Heart right ventricle (tissue), 16 donors: ENCODE results near the gene NR2F1-AS1. TPM values are rescaled to one million over a fixed set of nuclear protein-coding genes. Genes with fewer than 3 reads are reported as not detected.

Experiments
- ATAC-seq, 8 donors: fragments of 200-7000 bp; cut with Tn5 transposase; one replicate each; pipeline ENCODE4 v1.9.1; 2020; ENCODE audit warnings: mild to moderate bottlenecking in 8 of 8, moderate library complexity in 8 of 8, moderate number of reproducible peaks in 1 of 8
- DNase-seq, 2 donors: peaks; one replicate each; pipeline ENCODE4 v3.0.0-alpha.2; 2020
- H3K27ac ChIP-seq, 10 donors: fragments of 200-600 bp; sonication (generic) in 2 of 10; one replicate each; pipeline versions ENCODE4 v1.5.0 to v1.8.0; 2020 to 2022; ENCODE audit warnings: mild to moderate bottlenecking in 3 of 10
- H3K27me3 ChIP-seq, 7 donors: fragments of 200-600 bp; one replicate each; pipeline ENCODE4 v1.8.0; 2021 to 2022; ENCODE audit warnings: mild to moderate bottlenecking in 2 of 7
- H3K36me3 ChIP-seq, 9 donors: fragments of 200-600 bp; sonication (generic) in 1 of 9; one replicate each; pipeline versions ENCODE4 v1.5.0 to v1.8.0; 2020 to 2022; ENCODE audit warnings: mild to moderate bottlenecking in 2 of 9
- H3K4me1 ChIP-seq, 9 donors: fragments of 200-600 bp; sonication (generic) in 1 of 9; one replicate each; pipeline versions ENCODE4 v1.5.0 to v1.8.0; 2020 to 2022; ENCODE audit warnings: mild to moderate bottlenecking in 4 of 9
- H3K4me3 ChIP-seq, 10 donors: fragments of 200-600 bp; sonication (generic) in 2 of 10; one replicate each; pipeline versions ENCODE4 v1.5.0 to v1.8.0; 2020 to 2022; ENCODE audit warnings: mild to moderate bottlenecking in 7 of 10, moderate library complexity in 2 of 10
- H3K9me3 ChIP-seq, 11 donors: fragments of 200-600 bp in 10 of 11; sonication (generic) in 2 of 11; one replicate each; pipeline versions ENCODE4 v1.5.0 to v1.8.0; 2013 to 2022; ENCODE audit warnings: mild to moderate bottlenecking in 2 of 11, control low read depth in 1 of 11, moderate library complexity in 1 of 11
- CTCF ChIP-seq, 9 donors: fragments of 200-600 bp; sonication (generic) in 2 of 9; IDR thresholded peaks; one replicate each; pipeline versions ENCODE4 v1.5.0 to v1.8.0; 2021 to 2022; ENCODE audit warnings: antibody characterized with exemption in 9 of 9, mild to moderate bottlenecking in 5 of 9, moderate library complexity in 1 of 9
- WGBS, 2 donors: extraction: QIAGEN DNeasy Blood & Tissue Kit; methylation state at CpG; one replicate each; pipeline ENCODE4 v1.1.7; 2013; ENCODE audit warnings: inconsistent platforms in 1 of 2; 5-methylcytosine and 5-hydroxymethylcytosine counted together
- intact Hi-C, 10 donors: fragments of 100-400 bp; cut with DNase I; formaldehyde crosslinking; loops; one replicate each; pipeline versions ENCODE4 v1.11.1 to v1.14.2; 2022
- polyA plus RNA-seq, 2 donors: library from polyadenylated mRNA; stranded (reverse); fragments of 200-250 nt; gene quantifications; one replicate each; pipeline ENCODE4 v1.2.3, GENCODE V29; 2013
- total RNA-seq, 10 donors: library from RNA; stranded (reverse); fragmentation: NEBNext Ultra II Directional in 3 of 10; extraction: Animal tissue kit (Norgen Biotek cat#: 25700) in 3 of 10; gene quantifications; one replicate each; pipeline versions ENCODE4 v1.2.1 to v1.2.4, GENCODE V29; 2021 to 2023
- donor health status: Arrhythmogenic right ventricular cardiomyopathy.
- donor health status: ischemic (EF 13 %, LVEDD 7.1; RV severe dilation, severe dysfunction).
- donor health status: healthy with polysubstance abuse.
- donor health status: DM: no; HTN: yes; CAD: no.
- donor health status: DM: no; HTN: no; CAD: no.
- donor health status: ischemic (EF 25% LVEDD 6.9; RV normal size, moderate dysfunction).
- donor health status: ischemic (EF 25% LVEDD 5.7; RV mildly dilated, moderate dysfunction).
- donor health status: healthy.
- donor health status: DM: yes; HTN: yes; CAD: no.
- donor health status: Ischemic cardiomyopathy.
- donor health status: ischemic (EF 35%, LVEDD 5.7; RV mildly dilated, moderate dysfunction).
- donor health status: nonischemic (EF 11% LVEDD 7.7; RV severe dilation, severe dysfunction).
- donor health status: DM: yes; HTN: yes; CAD: no.
- donor health status: PGD.
- donor health status: ischemic (EF 29% LVEDD 5.4; RV normal size, mild dysfunction).
- donor health status: nonischemic (EF 23%, LVEDD 6.1; RV moderate dilation, normal function).

Gene NR2F1-AS1
- total and polyA plus RNA-seq, 12 donors: 0.41 to 2.9 (median 0.59) TPM; not detected in 1

GRCh38 chr5:93575461-93576414 lies 5.3 kb downstream of the NR2F1-AS1 start:
- 45 to 57% methylated on average over 6 of the region's 6 CpGs for WGBS, 2 donors
- intact Hi-C loops: no loop called here
- ATAC-seq (no peak), DNase-seq (no peak)
- no peak overlapping the region for H3K27ac ChIP-seq
- H3K4me3 ChIP-seq: no peak overlapping the region
- peaks cover 5 to 43% (median 32%) of the 10 kb centered on the region in 9 donors for H3K4me1 ChIP-seq
- H3K27me3 ChIP-seq: peaks cover 14 to 100% (median 98%) of the 10 kb centered on the region in 7 donors
- TF ChIP-seq CTCF (IDR thresholded peaks at IDR 0.05): no peak
- H3K36me3 ChIP-seq: no peaks in the 10 kb centered on the region
- H3K9me3 ChIP-seq: no peaks in the 10 kb centered on the region

GRCh38 chr5:93574491-93575305 lies 6.3 kb downstream of the NR2F1-AS1 start:
- Histone ChIP-seq H3K4me1 (peaks cover 0 to 39% (median 27%) of the 10 kb centered on the region in 9 donors), H3K36me3 (no peaks in the 10 kb centered on the region), H3K4me3 (no peak overlapping the region), H3K27ac (no peak overlapping the region), H3K27me3 (peaks cover 22 to 100% (median 100%) of the 10 kb centered on the region in 7 donors), H3K9me3 (no peaks in the 10 kb centered on the region)
- TF ChIP-seq CTCF (IDR thresholded peaks at IDR 0.05): no peak
- DNase-seq (no peak), ATAC-seq (no peak)
- 20 to 26% methylated on average over 12 of the region's 12 CpGs for WGBS, 2 donors
- intact Hi-C loops: no loop called here

GRCh38 chr5:93573354-93574351 lies 7.4 kb downstream of the NR2F1-AS1 start:
- H3K36me3 ChIP-seq: no peaks in the 10 kb centered on the region
- ATAC-seq: no peak
- no peak for DNase-seq
- intact Hi-C loops: no loop called here
- peaks cover 22 to 100% (median 100%) of the 10 kb centered on the region in 7 donors for H3K27me3 ChIP-seq
- H3K4me3 ChIP-seq: peak overlapping the region in 1 of 10 donors; percentile 20
- 25 to 38% methylated on average over 32 of the region's 32 CpGs for WGBS, 2 donors
- H3K9me3 ChIP-seq: no peaks in the 10 kb centered on the region
- no peak overlapping the region for H3K27ac ChIP-seq
- H3K4me1 ChIP-seq: peaks cover 0 to 28% (median 17%) of the 10 kb centered on the region in 9 donors
- TF ChIP-seq CTCF (IDR thresholded peaks at IDR 0.05): no peak
